ENCODE data around the gene PYCR2.

The PYCR2 gene

GRCh38 chr1:225921734-225922709 lies 2.0 kb downstream of the PYCR2 start:
- H3K27me3 ChIP-seq = no peaks in the 10 kb centered on the region
- H3K4me3 ChIP-seq = no peak overlapping the region
- no peak for TF ChIP-seq Cebpa-rat (IDR thresholded peaks at IDR 0.05)
- H3K36me3 ChIP-seq = peaks cover 55% of the 10 kb centered on the region
- H3K4me2 ChIP-seq = peak overlapping the region; percentile 94
- H3K9me3 ChIP-seq = no peaks in the 10 kb centered on the region
- peaks cover 51% of the 10 kb centered on the region for H3K4me1 ChIP-seq
- H4K20me1 ChIP-seq = peaks cover 32% of the 10 kb centered on the region; the same call in 1 of the 2 replicates
- no peak overlapping the region for H3K9ac ChIP-seq
- H3K27ac ChIP-seq = no peak overlapping the region

- Histone ChIP-seq H4K20me1 (peaks cover 45% of the 10 kb centered on the region; the same call in 1 of the 2 replicates), H3K36me3 (peaks cover 77% of the 10 kb centered on the region), H3K4me1 (peaks cover 49% of the 10 kb centered on the region), H3K4me2 (peak overlapping the region; percentile 67), H3K9me3 (no peaks in the 10 kb centered on the region), H3K27ac (peak overlapping the region; percentile 36; the same call in 1 of the 2 replicates), H3K27me3 (no peaks in the 10 kb centered on the region), H3K9ac (0 out of 2 replicates have a peak overlapping the region, but pooled peaks have one; percentile 49), H3K4me3 (no peak overlapping the region)
- no peak for TF ChIP-seq Cebpa-rat (IDR thresholded peaks at IDR 0.05)
Measured at GRCh38 chr1:225919906-225920305, 4.1 kb downstream of the PYCR2 start.

- H3K27me3 ChIP-seq = no peaks in the 10 kb centered on the region
- no peak overlapping the region for H3K4me3 ChIP-seq
- no peak overlapping the region for H3K27ac ChIP-seq
- H3K4me1 ChIP-seq = peaks cover 42% of the 10 kb centered on the region
- no peak overlapping the region for H3K9ac ChIP-seq
- peaks cover 45% of the 10 kb centered on the region; the same call in 1 of the 2 replicates for H4K20me1 ChIP-seq
- H3K36me3 ChIP-seq = peaks cover 92% of the 10 kb centered on the region
- no peak overlapping the region for H3K4me2 ChIP-seq
- TF ChIP-seq Cebpa-rat (IDR thresholded peaks at IDR 0.05) = no peak
- no peaks in the 10 kb centered on the region for H3K9me3 ChIP-seq
Measured at GRCh38 chr1:225918280-225918679, 5.8 kb downstream of the PYCR2 start.

- Histone ChIP-seq H3K4me2 (no peak overlapping the region), H3K4me3 (no peak overlapping the region), H3K4me1 (peaks cover 34% of the 10 kb centered on the region), H3K9me3 (no peaks in the 10 kb centered on the region), H3K27ac (no peak overlapping the region), H3K27me3 (no peaks in the 10 kb centered on the region), H3K36me3 (peaks cover 97% of the 10 kb centered on the region), H3K9ac (no peak overlapping the region), H4K20me1 (peaks cover 44% of the 10 kb centered on the region; the same call in 1 of the 2 replicates)
- no peak for TF ChIP-seq Cebpa-rat (IDR thresholded peaks at IDR 0.05)
Measured at GRCh38 chr1:225917536-225917935, 6.5 kb downstream of the PYCR2 start.

GRCh38 chr1:225917101-225917500 lies 6.9 kb downstream of the PYCR2 start:
- Histone ChIP-seq H3K4me3 (no peak overlapping the region), H3K9ac (no peak overlapping the region), H3K4me2 (no peak overlapping the region), H4K20me1 (peaks cover 39% of the 10 kb centered on the region; the same call in 1 of the 2 replicates), H3K9me3 (no peaks in the 10 kb centered on the region), H3K4me1 (peaks cover 30% of the 10 kb centered on the region), H3K36me3 (peaks cover 97% of the 10 kb centered on the region), H3K27me3 (no peaks in the 10 kb centered on the region), H3K27ac (no peak overlapping the region)
- TF ChIP-seq Cebpa-rat (IDR thresholded peaks at IDR 0.05) = no peak

GRCh38 chr1:225915538-225915991 lies 8.5 kb downstream of the PYCR2 start:
- Histone ChIP-seq H3K36me3 (peaks cover 93% of the 10 kb centered on the region), H3K4me1 (peaks cover 15% of the 10 kb centered on the region), H4K20me1 (peaks cover 24% of the 10 kb centered on the region; the same call in 1 of the 2 replicates), H3K4me2 (no peak overlapping the region), H3K9ac (no peak overlapping the region), H3K27ac (no peak overlapping the region), H3K9me3 (no peaks in the 10 kb centered on the region), H3K27me3 (no peaks in the 10 kb centered on the region), H3K4me3 (no peak overlapping the region)
- no peak for TF ChIP-seq Cebpa-rat (IDR thresholded peaks at IDR 0.05)

- Histone ChIP-seq H4K20me1 (peaks cover 20% of the 10 kb centered on the region; the same call in 1 of the 2 replicates), H3K4me3 (no peak overlapping the region), H3K27ac (no peak overlapping the region), H3K9ac (no peak overlapping the region), H3K4me2 (no peak overlapping the region), H3K36me3 (peaks cover 88% of the 10 kb centered on the region), H3K9me3 (no peaks in the 10 kb centered on the region), H3K27me3 (no peaks in the 10 kb centered on the region), H3K4me1 (peaks cover 8% of the 10 kb centered on the region)
- TF ChIP-seq Cebpa-rat (IDR thresholded peaks at IDR 0.05) = no peak
Measured at GRCh38 chr1:225914947-225915346, 9.1 kb downstream of the PYCR2 start.

GRCh38 chr1:225914391-225914790 lies 9.7 kb downstream of the PYCR2 start:
- no peaks in the 10 kb centered on the region for H3K9me3 ChIP-seq
- no peak overlapping the region for H3K4me2 ChIP-seq
- peaks cover 8% of the 10 kb centered on the region for H3K4me1 ChIP-seq
- no peak overlapping the region for H3K9ac ChIP-seq
- TF ChIP-seq Cebpa-rat (IDR thresholded peaks at IDR 0.05) = no peak
- no peak overlapping the region for H3K27ac ChIP-seq
- H3K27me3 ChIP-seq = no peaks in the 10 kb centered on the region
- H3K4me3 ChIP-seq = no peak overlapping the region
- H4K20me1 ChIP-seq = peaks cover 14% of the 10 kb centered on the region; the same call in 1 of the 2 replicates
- H3K36me3 ChIP-seq = peaks cover 83% of the 10 kb centered on the region

- Histone ChIP-seq H3K27ac (no peak overlapping the region), H3K4me3 (no peak overlapping the region)
Measured at GRCh38 chr1:225911191-225912130, 12.6 kb downstream of the PYCR2 start.

More at GRCh38 chr1:225911191-225912130, 12.6 kb downstream of the PYCR2 start:
- Histone ChIP-seq H3K36me3 (peaks cover 53% of the 10 kb centered on the region), H3K27me3 (no peaks in the 10 kb centered on the region), H3K4me1 (peaks cover 8% of the 10 kb centered on the region), H4K20me1 (peaks cover 10% of the 10 kb centered on the region; the same call in 1 of the 2 replicates), H3K9me3 (no peaks in the 10 kb centered on the region), H3K4me2 (no peak overlapping the region), H3K9ac (no peak overlapping the region)
- no peak for TF ChIP-seq Cebpa-rat (IDR thresholded peaks at IDR 0.05)
